VCaP (cell line): ENCODE data around the gene MICOS13.

Experiments
- H3K27ac ChIP-seq: fragments of 450-650 bp; 2 replicates; pipeline ENCODE4 v1.5.1; 2017
- CTCF ChIP-seq: fragments of 450-650 bp; conservative IDR thresholded peaks from 2 replicates; pipeline ENCODE4 v1.5.1; 2017; ENCODE audit warnings: mild to moderate bottlenecking, moderate library complexity

Gene MICOS13

GRCh38 chr19:5686326-5686646 is 6.0 kb upstream of the MICOS13 start:
- no peak for TF ChIP-seq CTCF
- H3K27ac ChIP-seq, result peak overlapping the region; percentile 60

- TF ChIP-seq CTCF, result no peak
- no peak overlapping the region for H3K27ac ChIP-seq
Observed at GRCh38 chr19:5684694-5685430, 4.5 kb upstream of the MICOS13 start.

GRCh38 chr19:5683177-5683886 is 3.0 kb upstream of the MICOS13 start:
- no peak for TF ChIP-seq CTCF
- no peak overlapping the region for H3K27ac ChIP-seq

- no peak for TF ChIP-seq CTCF
- H3K27ac ChIP-seq, result no peak overlapping the region
Observed at GRCh38 chr19:5682107-5682482, 1.8 kb upstream of the MICOS13 start.

GRCh38 chr19:5681391-5682106 is 1.2 kb upstream of the MICOS13 start:
- H3K27ac ChIP-seq, result peak overlapping the region; percentile 73; the same call in 1 of the 2 replicates
- TF ChIP-seq CTCF, result no peak

- peak overlapping the region; percentile 73 for H3K27ac ChIP-seq
- no peak for TF ChIP-seq CTCF
Observed at GRCh38 chr19:5680084-5680436, 256 bp downstream of the MICOS13 start.

GRCh38 chr19:5679289-5680083 is 830 bp downstream of the MICOS13 start:
- peak overlapping the region; percentile 73 for H3K27ac ChIP-seq
- no peak for TF ChIP-seq CTCF
